NCI-H345 (cell line): ENCODE results near the gene OR4A47.
"Not testable (repeated sequence)": the region's sequence is repeated elsewhere in the genome, so short reads cannot be mapped to it uniquely, and the experiment has no call there.

ENCODE experiments used
- DNase-seq: peaks from one replicate; lab custom pipeline; 2025; lab: John Stamatoyannopoulos, UW

OR4A47 gene, protein sequence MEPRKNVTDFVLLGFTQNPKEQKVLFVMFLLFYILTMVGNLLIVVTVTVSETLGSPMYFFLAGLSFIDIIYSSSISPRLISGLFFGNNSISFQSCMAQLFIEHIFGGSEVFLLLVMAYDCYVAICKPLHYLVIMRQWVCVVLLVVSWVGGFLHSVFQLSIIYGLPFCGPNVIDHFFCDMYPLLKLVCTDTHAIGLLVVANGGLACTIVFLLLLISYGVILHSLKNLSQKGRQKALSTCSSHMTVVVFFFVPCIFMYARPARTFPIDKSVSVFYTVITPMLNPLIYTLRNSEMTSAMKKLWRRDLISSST

GRCh38 chr11:48488493-48488892 lies at the start of gene OR4A47:
TSS of gene OR4A47 (plus strand) at chr11:48488793. CDS start at chr11:48488793, 0 bp downstream.
- not testable (repeated sequence) for DNase-seq

DNA sequence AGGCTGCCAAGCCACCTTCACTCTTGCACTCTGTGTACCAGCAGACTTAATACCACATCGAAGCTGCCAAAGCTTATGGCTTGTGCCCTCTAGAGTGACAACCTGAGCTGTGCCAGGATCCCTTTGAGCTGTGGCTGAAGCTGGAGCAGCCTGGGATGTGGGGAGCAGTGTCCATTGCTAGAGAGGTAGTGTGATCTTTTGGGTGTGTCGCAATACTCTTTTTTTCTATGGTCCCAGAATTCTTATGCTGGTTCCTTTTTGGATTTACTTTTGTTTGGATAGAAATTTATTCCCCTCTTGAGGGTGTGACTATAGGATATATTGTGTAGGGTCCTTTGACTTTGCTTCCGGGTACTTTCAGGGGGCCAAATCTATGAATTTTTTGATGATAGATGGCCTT lies 32.7 kb upstream of the OR4A47 start:
- not testable (repeated sequence) for DNase-seq

- not testable (repeated sequence) for DNase-seq
These were observed 14.6 kb upstream of the OR4A47 start for GRCh38 chr11:48473966-48474365.

DNA sequence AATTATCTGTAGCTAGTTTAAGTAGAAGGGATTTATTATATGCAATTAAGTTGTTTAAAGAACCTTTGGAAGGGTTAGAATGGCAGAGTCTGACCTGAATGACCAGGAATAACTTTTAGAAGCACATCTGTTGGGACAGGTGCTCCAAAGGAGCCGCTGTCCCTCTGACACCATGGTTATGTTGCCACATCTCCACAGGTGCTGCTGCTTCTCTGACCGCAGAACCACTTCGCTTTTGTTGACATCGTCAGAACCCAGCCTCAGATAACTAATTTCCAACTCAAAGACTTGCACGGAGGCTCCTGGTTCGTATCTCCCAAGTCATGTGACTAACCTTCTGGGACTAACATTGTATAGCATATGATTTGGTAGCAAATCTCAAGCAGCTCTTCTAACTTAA lies 13.9 kb upstream of the OR4A47 start:
- DNase-seq: not testable (repeated sequence)

- not testable (repeated sequence) for DNase-seq
These were observed 17.6 kb downstream of the OR4A47 start for GRCh38 chr11:48506169-48506568.

DNA sequence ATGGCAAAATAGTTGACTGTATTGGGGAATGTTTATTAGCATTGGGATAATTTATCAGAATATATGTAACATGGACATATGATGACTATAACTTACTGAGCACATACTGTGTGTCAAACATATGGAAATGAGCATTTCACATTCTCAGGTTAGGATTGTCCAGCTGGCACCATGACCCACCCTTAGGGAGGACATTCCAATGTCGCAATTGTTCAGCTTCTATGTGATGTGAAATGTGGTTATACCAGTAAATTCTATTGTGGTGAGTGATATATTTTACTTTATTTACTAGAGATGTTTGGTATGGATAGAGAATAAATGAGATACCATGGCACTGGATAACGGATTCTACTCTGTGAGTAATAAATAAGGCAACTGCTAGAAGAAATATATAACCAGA lies 50.4 kb downstream of the OR4A47 start:
- DNase-seq: no peak
